ENCODE results near the gene ELK4. TPM values are rescaled to one million over a fixed set of nuclear protein-coding genes. Genes with fewer than 3 reads are reported as not detected.

The ELK4 gene
- total and polyA plus RNA-seq, 2 of the 8 experiments (the other 6 are each of a cell fraction or from before 2014, with no cell fraction given) = 2.9 to 26.3 TPM

- no peak overlapping the region; a peak in 3 of 7 replicates for H3K9ac ChIP-seq (replicated peaks in 1 of 4; ENCODE audit: extremely low read depth in 1 of 4, low read depth in 3 of 4, low read length in 3 of 4)
- H3K36me3 ChIP-seq (ENCODE audit: control insufficient read depth in 2 of 4, insufficient read depth in 4 of 4, low read length in 3 of 4) = no peaks in the 10 kb centered on the region
- H2BK20ac ChIP-seq (ENCODE audit: low read length) = no peak overlapping the region; the same call in 1 of the 2 replicates
- H3K9me3 ChIP-seq (ENCODE audit: insufficient read depth in 2 of 2, low read depth in 1 of 2, low read length in 1 of 2) = no peaks in the 10 kb centered on the region
- peaks cover 0 to 50% of the 10 kb centered on the region in 2 experiments; a peak in 3 of 4 replicates for H3K79me2 ChIP-seq (ENCODE audit: control insufficient read depth in 1 of 2, insufficient read depth in 2 of 2, low read length in 2 of 2)
- H3K79me1 ChIP-seq (ENCODE audit: low read depth, low read length) = peaks cover 19% of the 10 kb centered on the region
- H2BK120ac ChIP-seq (replicated peaks; ENCODE audit: low read depth, low read length) = no peak overlapping the region
- no peak overlapping the region for H3K4ac ChIP-seq (replicated peaks; ENCODE audit: insufficient read length, low read depth, low read length)
- peaks cover 17 to 62% (median 44%) of the 10 kb centered on the region in 4 experiments for H3K4me1 ChIP-seq (replicated peaks in 1 of 4; ENCODE audit: control insufficient read depth in 3 of 4, insufficient read depth in 4 of 4, low read length in 3 of 4)
- DNase-seq (ENCODE audit: low read depth in 1 of 2, low spot score in 2 of 2) (no peak), FAIRE-seq (no peak)
- peak overlapping the region; percentile 63; the same call in 1 of the 2 replicates for H2BK5ac ChIP-seq (ENCODE audit: low read depth, low read length)
- H3K27me3 ChIP-seq (replicated peaks in 1 of 4; ENCODE audit: control insufficient read depth in 3 of 4, extremely low read depth in 1 of 4, insufficient read depth in 3 of 4, low read length in 3 of 4) = no peaks in the 10 kb centered on the region
- H2AK5ac ChIP-seq (ENCODE audit: low read depth, low read length) = no peak overlapping the region
- peak overlapping the region; percentile 83 for H2BK12ac ChIP-seq (ENCODE audit: low read depth, low read length)
- H3K14ac ChIP-seq (ENCODE audit: insufficient read length) = no peak overlapping the region
- POLR2A ChIA-PET (ENCODE audit: partially characterized antibody) = interaction anchor here (0.8 to 19.3 kb wide), 5 partner anchors 7 to 35 kb away, joined by 3 to 241 read pairs (median 3); partner anchors contain the start of gene SLC45A3
- no peak overlapping the region for H2AFZ ChIP-seq (ENCODE audit: low read length)
- H4K5ac ChIP-seq (ENCODE audit: insufficient read length, low read depth, low read length) = no peak overlapping the region
- H4K8ac ChIP-seq (ENCODE audit: extremely low read depth, insufficient read depth, low read length) = no peak overlapping the region
- H3K23me2 ChIP-seq (ENCODE audit: low read depth, low read length) = no peaks in the 10 kb centered on the region
- no peak overlapping the region for H3K23ac ChIP-seq (ENCODE audit: insufficient read length)
- CTCF ChIA-PET (ENCODE audit: partially characterized antibody) = interaction anchor here (0.7 to 17.5 kb wide), 15 partner anchors 9 to 80 kb away, joined by 3 to 378 read pairs (median 4); no protein-coding TSS in a partner anchor
- no peak overlapping the region for H2BK15ac ChIP-seq (ENCODE audit: low read length)
- peaks cover 0 to 2% of the 10 kb centered on the region in 2 experiments for H4K20me1 ChIP-seq (replicated peaks in 1 of 2; ENCODE audit: control insufficient read depth in 1 of 2, insufficient read depth in 2 of 2, low read length in 2 of 2)
- no peak overlapping the region for H4K91ac ChIP-seq (replicated peaks; ENCODE audit: insufficient read length, low read length)
- H3K18ac ChIP-seq (ENCODE audit: extremely low read depth, low read length) = no peak overlapping the region
- peak overlapping the region; percentile 53 to 77 for H3K4me2 ChIP-seq (ENCODE audit: insufficient read depth in 1 of 2, low read depth in 2 of 2, low read length in 2 of 2)
- H3K4me3 ChIP-seq (ENCODE audit: extremely low read depth in 1 of 4, insufficient read depth in 2 of 4, low read depth in 3 of 4, low read length in 4 of 4) = peak overlapping the region in 1 of 4 experiments; percentile 47; a peak in 2 of 8 replicates
- 54% methylated on average over 11 of the region's 11 CpGs; no CpG with 5 or more reads in 1 of the 2 experiments for WGBS, 2 experiments (ENCODE audit: extremely low coverage in 1 of 2, insufficient coverage in 1 of 2, insufficient read length in 1 of 2, insufficient replicate concordance in 2 of 2, low coverage in 1 of 2, low lambda C conversion rate in 2 of 2, missing lambda C conversion rate in 1 of 2)
- no peak overlapping the region; the same call in 1 of the 2 replicates for H3K27ac ChIP-seq (ENCODE audit: low read depth, low read length)
- H3K56ac ChIP-seq (replicated peaks; ENCODE audit: insufficient read length, low read depth, low read length) = no peak overlapping the region
- TF ChIP-seq SRF (IDR thresholded peaks at IDR 0.05; ENCODE audit: low read depth, low read length) (no peak), JUN (IDR thresholded peaks at IDR 0.05; ENCODE audit: low read depth, low read length) (no peak), CTCF (IDR thresholded peaks at IDR 0.05; ENCODE audit: control extremely low read depth in 1 of 3, insufficient read depth in 1 of 3, low read depth in 1 of 3, low read length in 3 of 3) (no peak), PHF8 (conservative IDR thresholded peaks at IDR 0.05; ENCODE audit: low read depth, low read length) (no peak), TAF1 (IDR thresholded peaks at IDR 0.05; ENCODE audit: low read depth, low read length) (no peak), SP2 (IDR thresholded peaks at IDR 0.05; ENCODE audit: low read length) (no peak), CBX8 (IDR thresholded peaks at IDR 0.05; ENCODE audit: borderline replicate concordance, low read depth, low read length) (no peak), TBP (IDR thresholded peaks at IDR 0.05; ENCODE audit: low read depth, low read length) (no peak), ATF3 (IDR thresholded peaks at IDR 0.05; ENCODE audit: insufficient read depth, low read depth, low read length) (no peak)
- TF ChIP-seq, protein P1, sequence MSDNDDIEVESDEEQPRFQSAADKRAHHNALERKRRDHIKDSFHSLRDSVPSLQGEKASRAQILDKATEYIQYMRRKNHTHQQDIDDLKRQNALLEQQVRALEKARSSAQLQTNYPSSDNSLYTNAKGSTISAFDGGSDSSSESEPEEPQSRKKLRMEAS (IDR thresholded peaks at IDR 0.05) = no peak
Observed at GRCh38 chr1:205672395-205672889, 40.6 kb upstream of the ELK4 start.
